GM18505 (cell line): Measurements from ENCODE around the gene ZBED4.

Experiments used
- ATAC-seq: cut with Tn5 transposase; IDR thresholded peaks from one replicate; pipeline ENCODE4 v1.9.1; 2021; ENCODE audit not compliant: unreplicated experiment
- POLR2A ChIP-seq: IDR thresholded peaks from 4 replicates; pipeline ENCODE4 v1.6.1; 2011; ENCODE audit warnings: borderline replicate concordance; ENCODE audit not compliant: insufficient read depth, insufficient read length; ENCODE audit errors: extremely low read depth

The ZBED4 gene

DNA sequence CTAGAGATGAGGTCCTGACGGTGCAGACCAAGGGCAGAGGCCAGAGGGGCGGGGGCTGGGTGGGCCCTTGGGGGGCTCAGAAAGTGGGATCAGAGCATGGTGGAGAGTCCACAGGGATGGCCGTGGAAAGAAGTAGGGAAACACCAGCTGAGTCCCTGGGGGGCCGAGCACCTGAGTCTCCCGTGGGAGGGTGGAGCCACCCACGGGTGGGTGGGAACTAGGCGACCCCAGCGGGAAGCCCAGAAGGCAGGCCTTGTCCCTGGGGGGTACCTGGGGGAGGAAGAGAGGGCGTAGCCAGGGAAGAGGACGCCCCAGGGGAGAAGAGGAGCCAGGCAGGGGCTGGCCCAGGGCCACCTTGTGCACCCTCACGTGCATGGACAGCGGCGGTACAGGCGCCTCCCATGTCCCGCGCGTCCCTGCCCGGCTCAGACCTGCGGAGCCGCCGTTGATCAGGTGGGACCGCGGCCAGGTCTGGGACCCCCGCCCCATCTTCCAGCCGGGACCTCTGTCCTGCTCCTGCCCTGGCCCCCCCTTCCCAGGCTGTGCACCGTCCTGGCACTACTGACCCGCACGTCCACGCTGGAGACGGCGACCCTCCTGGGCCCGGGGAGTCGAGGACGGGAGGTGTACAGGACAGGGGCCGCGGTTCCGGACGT, 75.0 kb downstream of the ZBED4 start:
- ATAC-seq, result no peak
- TF ChIP-seq POLR2A, result no peak

DNA sequence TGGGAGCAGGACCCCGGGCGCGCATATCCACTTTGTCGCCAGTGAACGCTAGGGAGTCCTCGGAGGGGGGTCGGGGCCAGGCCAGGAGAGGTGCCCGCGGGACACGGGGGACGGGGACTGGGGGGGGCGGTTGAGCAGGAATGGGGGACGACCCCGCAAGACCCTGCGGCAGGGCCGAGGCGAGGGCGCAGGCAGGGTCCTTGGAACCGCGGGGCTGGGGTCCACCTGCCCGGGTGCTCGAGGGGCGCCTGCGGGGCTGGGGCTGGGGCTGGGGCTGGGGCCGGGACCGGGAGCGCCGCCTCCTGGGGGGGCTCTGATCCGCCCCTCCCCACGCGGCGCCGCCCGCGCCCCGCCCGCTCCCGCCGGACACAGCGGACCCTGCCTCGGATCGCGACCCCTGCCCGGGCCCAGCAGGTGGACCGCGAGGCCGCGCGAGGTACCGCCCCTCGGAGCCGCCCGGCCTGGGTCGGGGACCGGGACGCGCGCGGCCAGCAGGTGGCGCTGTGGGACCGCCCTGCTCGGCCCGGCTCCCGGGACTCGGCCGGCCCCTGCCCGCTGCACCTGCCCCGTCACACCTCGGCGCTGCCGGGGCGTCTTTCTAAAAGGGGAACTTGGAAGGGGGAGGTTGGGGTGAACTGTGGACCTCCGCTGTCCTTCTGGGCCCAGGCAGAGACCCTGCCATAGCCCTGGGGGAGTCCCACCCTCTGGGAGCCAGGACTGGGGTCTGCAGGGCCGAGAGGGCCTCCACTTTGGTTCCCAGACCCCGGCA, 75.8 kb downstream of the ZBED4 start:
- ATAC-seq, result no peak
- TF ChIP-seq POLR2A, result no peak

DNA sequence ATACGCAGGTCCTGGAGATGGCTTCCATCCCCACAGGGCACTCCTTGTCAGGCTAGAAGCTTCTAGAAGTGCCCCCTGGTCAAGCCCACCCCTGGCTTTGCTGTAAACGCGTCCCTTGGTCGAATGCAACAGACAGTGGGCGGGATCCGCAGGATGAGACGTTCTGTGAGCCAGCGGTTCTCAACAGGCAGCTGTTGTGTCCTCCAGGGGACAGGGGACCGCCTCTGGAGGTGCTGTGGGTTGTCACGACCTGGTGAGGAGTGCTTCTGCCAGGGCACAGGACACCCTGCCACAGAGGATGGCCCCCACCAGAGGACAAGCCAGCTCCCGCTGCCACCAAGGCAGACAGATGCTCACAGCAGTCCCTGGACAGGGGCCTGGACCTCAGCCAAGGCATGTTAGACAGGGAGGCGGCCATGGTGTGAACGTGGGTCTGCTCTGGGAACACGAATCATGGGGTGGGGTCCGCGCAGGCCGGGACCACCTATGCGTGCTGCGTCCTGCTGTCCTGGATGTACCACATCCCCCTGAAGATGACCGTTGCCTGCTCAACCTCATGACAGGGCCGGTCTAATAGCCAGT, 76.4 kb downstream of the ZBED4 start:
- TF ChIP-seq POLR2A, result no peak
- no peak for ATAC-seq

DNA sequence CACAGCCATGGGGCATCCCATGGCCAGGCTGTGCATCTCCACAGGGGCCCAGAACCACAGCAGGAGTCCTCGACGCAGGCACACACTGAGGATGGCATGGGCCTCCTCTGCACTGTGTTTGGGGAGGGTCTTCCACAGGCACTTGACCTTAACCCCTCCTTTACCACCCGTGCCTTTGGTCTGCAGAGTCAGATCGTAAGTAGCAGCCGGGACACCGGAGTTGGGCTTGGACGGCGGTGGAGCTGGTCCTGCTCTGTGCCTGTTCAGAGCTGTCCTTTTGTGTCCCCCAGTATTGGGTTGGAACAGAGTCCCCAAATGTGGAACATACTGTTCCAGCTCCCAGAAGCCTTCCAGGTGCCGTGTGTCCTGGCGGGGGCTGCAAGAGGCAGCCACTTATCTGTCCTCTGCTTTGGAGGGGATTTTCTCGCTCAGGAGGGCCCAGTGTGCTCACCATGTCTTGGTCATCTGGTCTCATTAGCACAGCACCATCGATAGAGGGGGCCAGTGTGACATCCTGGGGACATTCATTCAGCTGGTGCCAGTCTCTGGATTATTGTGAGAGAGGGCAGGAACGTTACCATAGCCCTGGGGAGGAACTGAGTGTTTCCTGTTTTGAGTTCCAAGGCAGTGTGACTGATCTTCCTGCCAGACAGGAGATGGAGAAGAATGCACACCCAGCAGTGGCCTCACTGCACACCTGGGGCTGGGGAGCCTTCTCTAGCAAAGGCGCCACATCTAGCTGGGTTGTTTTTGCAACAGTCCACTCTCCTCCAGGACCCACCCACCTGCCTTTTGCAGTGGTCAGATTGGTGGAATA, 77.2 kb downstream of the ZBED4 start:
- no peak for TF ChIP-seq POLR2A
- ATAC-seq, result no peak

DNA sequence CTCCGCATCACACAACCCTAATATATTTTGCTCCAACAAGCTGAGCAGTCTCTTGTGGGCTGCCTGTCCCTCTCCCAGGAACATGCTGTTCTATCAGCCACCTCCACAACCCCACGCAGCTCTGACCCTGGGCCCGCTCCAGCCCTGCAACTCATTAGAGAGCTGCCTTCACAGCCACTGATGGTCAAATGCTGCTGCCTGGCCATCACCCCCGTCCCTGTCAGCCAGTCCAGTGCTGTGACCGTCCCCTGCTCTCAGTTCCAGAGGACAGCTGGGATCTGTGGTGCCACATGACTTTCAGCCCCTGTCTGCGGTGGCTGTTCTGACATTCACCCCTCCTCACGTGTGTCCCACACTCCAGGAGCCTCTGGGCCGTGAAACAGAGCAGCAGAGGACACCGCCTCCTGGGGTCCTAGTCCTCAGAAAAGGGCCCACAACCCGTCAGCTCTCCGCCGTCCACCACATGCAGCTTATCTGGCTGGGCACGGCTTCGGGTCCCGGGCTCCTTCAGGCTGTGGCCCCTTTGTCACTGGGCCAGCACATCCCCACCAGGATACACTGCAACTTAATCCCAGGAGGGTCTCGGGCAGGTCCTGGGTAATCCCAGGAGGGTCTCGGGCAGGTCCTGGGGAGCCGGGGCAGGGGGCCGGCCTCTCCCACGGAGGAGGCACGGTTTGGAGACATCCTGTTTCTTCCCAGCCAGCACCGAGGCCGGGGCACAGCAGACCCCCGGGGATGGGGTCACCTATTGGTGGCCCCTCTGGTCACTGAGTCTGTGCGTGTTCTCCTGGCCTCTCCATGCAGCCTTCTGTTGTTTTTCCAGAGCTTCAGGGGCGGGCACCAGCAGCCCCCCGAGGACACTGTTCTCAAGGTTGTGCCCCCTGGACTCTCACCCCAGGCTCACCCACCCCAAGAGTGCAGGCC, 79.9 kb downstream of the ZBED4 start:
- ATAC-seq, result no peak
- TF ChIP-seq POLR2A, result no peak

DNA sequence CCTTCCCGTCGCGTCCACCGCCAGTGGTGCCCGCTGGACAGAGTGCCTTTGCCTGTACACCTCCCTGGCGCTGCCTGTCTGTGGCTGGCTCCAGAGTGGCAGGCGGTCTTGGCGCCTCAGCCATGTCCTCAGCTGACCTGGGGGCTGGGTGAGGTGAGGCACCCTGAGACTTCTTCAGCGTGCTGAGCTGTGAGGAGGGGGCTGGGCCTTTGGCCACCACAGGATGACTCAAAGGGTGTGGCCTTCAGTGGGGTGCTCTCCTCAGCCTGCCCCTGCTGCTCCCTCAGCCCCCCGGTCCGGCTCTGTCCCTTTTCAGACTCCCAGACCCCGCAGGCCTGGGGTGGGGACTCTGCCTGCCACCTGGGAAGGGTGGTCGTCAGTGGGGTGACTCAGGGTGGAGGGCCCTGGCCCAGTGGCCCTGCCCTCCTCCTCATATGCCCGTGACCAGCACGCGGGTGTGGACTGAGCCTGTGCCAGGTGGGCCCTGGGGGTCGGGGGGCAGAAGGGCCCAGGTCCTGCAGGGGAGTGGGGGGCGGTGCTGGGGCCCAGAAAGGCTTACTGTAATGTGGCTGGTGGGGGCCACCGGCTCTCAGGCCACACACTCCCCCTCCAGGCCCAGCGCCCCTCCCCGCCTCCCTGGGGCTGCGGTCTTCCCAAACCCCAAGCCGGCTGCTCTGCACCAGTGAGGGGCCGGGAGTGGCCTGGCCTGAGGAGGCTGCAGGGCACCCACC, 80.7 kb downstream of the ZBED4 start:
- ATAC-seq, result no peak
- TF ChIP-seq POLR2A, result no peak

DNA sequence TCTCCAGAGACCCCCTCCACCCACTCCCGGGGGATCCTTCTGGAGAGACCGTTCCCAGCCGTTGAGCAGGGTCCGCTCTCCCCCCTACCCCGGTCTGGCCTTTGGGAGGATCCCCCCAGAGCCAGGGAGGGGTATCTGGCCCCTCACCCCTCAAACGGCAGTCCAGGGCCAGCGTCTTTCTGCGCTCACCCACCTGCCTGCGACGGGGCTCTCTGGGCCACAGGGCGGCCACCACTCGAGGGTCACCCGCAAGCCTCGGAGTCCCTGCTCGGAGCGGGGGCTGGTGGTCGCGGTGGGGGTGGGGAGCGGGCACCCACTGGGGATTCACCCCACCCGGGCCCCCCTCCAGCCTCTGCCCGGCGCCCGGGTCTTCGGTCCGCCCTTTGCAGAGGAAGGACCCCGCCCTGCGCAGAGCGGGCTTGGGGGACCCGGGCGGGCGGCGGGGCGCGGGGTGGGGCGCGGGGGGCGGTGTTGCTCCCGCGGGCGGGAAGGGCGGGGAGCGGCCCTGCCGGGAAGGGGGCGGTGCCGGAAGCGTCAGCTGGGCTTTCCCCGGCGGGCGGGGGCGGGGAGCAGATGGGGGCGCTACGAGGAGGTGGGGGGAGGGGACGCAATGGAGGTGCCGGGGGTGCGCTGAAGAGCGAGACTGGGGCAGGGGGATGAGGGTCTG, 81.4 kb downstream of the ZBED4 start:
- TF ChIP-seq POLR2A, result no peak
- no peak for ATAC-seq

DNA sequence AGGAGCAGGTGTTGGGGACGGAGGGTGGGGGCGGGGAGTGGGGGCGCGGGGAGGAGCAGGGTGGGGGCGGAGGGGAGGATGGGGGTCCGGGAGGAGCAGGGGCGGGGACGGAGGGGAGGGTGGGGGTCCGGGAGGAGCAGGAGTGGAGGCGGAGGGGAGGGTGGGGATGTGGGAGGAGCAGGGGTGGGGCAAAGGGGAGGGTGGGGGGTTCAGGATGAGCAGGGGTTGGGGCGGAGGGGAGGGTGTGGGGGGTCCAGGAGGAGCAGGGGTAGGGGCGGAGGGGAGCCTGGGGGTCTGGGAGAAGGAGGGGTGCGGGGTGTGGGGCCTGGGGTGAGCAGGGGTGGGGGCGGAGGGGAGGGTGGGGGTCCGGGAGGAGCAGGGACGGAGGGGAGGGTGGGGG, 81.9 kb downstream of the ZBED4 start:
- no peak for ATAC-seq
- no peak for TF ChIP-seq POLR2A

DNA sequence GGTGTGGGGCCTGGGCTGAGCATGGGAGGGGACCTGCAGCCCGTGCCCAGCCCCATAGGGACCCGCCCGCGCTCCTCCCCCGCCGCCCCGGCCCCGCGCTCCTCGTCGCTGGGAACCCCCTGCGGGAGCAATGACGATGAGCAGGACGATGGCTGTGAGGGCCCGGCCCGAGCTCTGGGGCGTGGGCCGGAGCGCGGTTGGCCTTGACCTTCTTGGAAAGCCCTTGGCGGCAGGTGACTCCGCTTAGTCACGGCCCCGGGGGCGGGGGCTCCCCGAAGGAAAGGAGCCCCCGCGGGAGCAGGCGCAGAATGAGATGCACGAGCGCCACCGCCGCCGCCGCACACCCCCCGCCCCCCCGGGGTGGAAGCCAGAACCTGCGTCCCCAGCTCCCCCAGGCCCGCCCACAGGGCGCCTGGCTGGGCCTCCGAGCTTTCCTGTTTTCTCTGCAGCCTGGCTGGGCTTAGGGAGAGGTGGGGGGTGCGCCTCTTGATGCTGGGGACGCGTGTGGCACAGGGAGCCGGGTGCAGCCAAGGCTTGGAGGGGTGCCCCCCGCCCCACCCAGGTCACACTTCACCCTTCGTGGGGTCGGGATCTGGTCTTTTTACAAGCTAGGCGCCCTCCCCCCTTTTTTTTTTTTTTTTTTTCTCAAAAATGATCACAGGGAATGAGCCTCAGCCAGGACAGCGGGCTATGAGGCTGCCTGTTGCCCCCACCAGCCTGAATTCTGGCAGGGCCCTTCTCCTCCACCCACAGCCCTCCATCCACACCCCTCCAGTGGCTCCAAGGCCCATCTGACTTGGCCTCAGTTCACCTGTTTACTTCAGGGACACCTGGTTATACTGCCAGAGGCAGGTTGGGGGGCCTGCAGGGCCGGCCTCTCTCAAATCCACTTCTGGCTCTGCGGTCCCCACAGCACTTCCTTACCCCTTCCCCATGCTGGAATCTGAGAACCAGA, 82.7 kb downstream of the ZBED4 start:
- ATAC-seq, result peak; percentile 53
- TF ChIP-seq POLR2A, result peak; percentile 59

DNA sequence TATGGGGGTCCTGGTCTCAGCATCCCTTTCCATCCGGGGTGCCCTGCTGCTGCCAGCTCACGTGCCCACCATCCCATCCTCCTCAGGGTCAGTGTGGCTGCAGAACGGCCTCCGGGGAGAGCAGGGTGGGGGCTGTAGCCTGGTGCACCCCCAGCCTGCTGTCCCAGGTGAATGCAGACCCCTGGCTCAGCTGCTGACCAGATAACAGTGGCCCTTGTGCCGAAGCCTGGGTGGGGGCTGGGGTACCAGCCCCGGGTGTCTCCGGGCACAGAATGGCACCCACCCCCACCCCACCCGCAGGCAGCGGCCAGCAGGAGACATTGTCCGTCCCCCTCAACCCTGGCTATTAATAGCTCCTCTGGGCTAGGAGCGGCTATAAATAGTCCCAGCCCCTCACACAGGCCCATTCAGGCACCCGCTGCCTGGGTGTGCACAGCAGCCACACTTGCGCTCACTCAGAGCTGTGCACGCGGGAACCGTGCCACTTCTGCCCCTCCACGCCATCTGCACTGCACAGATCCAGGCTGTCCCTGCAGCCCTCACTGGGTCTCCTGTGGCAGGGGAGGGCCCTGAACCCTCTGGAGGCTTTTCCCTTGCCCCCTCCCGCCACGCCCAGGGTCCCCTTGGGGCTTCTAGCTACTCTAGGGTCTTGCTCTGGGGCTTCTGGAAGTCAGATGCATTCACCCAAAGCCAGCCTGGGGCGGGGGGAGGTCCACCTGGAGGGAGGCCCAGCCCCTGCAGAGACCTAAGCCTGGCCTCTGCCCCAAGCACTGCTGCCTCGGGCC, 83.5 kb downstream of the ZBED4 start:
- no peak for ATAC-seq
- TF ChIP-seq POLR2A, result no peak
